Esophagus squamous epithelium (tissue), 5 donors: ENCODE measurements around the gene JPH3. TPM values are rescaled to one million over a fixed set of nuclear protein-coding genes. Genes with fewer than 3 reads are reported as not detected.

Source experiments
- DNase-seq: peaks from one replicate; lab custom pipeline; 2025; lab: John Stamatoyannopoulos, UW
- H3K27ac ChIP-seq, 4 donors: fragments of 200-600 bp; sonication (generic); one replicate each; pipeline ENCODE4 v1.5.1; 2016 to 2019; ENCODE audit warnings: mild to moderate bottlenecking in 1 of 4
- H3K27me3 ChIP-seq, 4 donors: fragments of 200-600 bp; sonication (generic); 1 replicate in 3 of 4; 2 replicates in 1 of 4; pipeline versions ENCODE4 v1.5.1 to v1.6.0; 2017 to 2021; ENCODE audit warnings: antibody characterized with exemption in 1 of 4
- H3K36me3 ChIP-seq, 3 donors: fragments of 200-600 bp; sonication (generic); one replicate each; pipeline ENCODE4 v1.5.1; 2016 to 2019
- H3K4me1 ChIP-seq, 3 donors: fragments of 200-600 bp; sonication (generic); one replicate each; pipeline ENCODE4 v1.5.1; 2017 to 2019
- H3K4me3 ChIP-seq, 4 donors: fragments of 200-600 bp; sonication (generic); 1 replicate in 3 of 4; 2 replicates in 1 of 4; pipeline ENCODE4 v1.5.1; 2016 to 2019; ENCODE audit warnings: mild to moderate bottlenecking in 2 of 4, moderate library complexity in 1 of 4
- H3K9me3 ChIP-seq, 3 donors: fragments of 200-600 bp; sonication (generic); one replicate each; pipeline ENCODE4 v1.5.1; 2016 to 2019
- POLR2A ChIP-seq, 4 donors: fragments of 450-650 bp; IDR thresholded peaks; one replicate each; pipeline ENCODE4 v1.6.1; 2017; ENCODE audit warnings: antibody characterized with exemption in 4 of 4, mild to moderate bottlenecking in 4 of 4, moderate library complexity in 3 of 4
- WGBS, 2 donors: methylation state at CpG; one replicate each; pipeline ENCODE4 v1.1.5; 2018; 5-methylcytosine and 5-hydroxymethylcytosine counted together
- intact Hi-C: fragments of 100-400 bp; cut with DNase I; formaldehyde crosslinking; loops from one replicate; pipeline ENCODE4 v1.15.0; 2022
- total RNA-seq, 4 donors: library from RNA; depleted of rRNA; stranded (reverse); fragments of >200 nt; gene quantifications; one replicate each; pipeline ENCODE4 v1.1.0, GENCODE V29; 2016
- TF ChIP-seq, protein P1 (sequence below), 6 experiments: fragments of 450-650 bp in 4 of 6; fragments of 200-600 bp in 2 of 6; sonication (generic) in 2 of 6; IDR thresholded peaks; one replicate each; pipeline ENCODE4 v1.5.1; 2016 to 2019; ENCODE audit warnings: antibody characterized with exemption in 6 of 6, mild to moderate bottlenecking in 4 of 6, moderate library complexity in 4 of 6
- donor health status: DM: yes; HTN: yes; CAD: no.

The JPH3 gene
- total RNA-seq, 4 donors from 2014 or later, result 0.29 to 0.76 (median 0.45) TPM; not detected in 1

DNA sequence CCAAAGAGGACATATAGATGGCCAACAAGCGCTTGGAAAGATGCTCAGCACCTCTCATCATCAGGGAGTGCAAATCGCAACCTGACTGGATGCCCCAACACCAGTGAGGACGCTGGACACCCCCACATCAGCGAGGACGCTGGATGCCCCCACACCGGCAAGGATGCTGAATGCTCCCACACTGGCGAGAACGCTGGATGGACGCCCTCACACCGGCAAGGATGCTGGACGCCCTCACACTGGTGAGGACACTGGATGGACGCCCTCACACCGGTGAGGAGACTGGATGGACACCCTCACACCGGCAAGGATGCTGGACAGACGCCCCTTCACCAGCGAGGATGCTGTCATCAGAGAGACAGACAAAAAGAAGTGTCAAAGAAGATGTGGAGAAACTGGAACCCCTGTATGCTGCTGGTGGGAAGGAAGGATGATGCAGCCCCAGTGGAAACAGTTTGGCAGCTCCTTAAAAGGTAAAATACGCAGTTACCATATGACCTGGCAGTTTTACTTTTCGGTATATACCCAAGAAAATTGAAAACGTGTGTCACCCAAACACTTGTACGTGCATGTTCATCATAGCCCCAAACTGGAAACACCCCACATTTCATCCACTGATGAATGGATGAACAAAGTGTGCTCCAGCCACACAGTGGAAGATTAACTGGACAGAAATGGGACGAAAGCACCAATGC lies 10.1 kb upstream of the JPH3 start:
- WGBS, 2 donors, result 68 to 72% methylated on average over 20 of the region's 21 CpGs
- intact Hi-C loops, result no loop called here
- H3K27ac ChIP-seq, result no peak overlapping the region

DNA sequence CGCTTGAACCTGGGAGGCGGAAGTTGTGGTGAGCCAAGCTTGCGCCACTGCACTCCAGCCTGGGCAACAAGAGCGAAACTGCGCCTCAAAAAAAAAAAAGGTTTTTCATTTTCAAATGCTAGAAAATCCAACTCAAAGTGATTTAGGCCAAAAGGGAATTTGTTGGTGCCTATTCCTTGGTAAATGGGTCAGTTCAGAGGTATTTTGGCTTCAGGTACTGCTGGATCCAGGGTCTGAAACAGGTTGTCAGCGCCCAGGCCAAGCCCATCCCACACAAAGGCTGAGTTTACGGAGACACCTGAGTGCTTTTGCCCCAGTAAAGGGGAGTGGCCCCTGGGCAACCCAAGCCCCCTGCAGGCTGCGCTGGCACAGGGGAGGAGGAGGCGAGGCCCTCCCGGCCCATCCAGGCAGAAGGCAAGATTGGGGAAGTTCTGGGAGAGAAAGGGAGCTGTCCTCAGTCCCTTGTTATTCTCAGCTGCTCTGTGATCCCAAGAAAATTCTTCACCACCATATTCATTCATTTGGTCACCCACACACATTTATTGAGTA lies 8.5 kb upstream of the JPH3 start:
- no peak for TF ChIP-seq POLR2A (IDR thresholded peaks at IDR 0.05)
- TF ChIP-seq, protein P1, sequence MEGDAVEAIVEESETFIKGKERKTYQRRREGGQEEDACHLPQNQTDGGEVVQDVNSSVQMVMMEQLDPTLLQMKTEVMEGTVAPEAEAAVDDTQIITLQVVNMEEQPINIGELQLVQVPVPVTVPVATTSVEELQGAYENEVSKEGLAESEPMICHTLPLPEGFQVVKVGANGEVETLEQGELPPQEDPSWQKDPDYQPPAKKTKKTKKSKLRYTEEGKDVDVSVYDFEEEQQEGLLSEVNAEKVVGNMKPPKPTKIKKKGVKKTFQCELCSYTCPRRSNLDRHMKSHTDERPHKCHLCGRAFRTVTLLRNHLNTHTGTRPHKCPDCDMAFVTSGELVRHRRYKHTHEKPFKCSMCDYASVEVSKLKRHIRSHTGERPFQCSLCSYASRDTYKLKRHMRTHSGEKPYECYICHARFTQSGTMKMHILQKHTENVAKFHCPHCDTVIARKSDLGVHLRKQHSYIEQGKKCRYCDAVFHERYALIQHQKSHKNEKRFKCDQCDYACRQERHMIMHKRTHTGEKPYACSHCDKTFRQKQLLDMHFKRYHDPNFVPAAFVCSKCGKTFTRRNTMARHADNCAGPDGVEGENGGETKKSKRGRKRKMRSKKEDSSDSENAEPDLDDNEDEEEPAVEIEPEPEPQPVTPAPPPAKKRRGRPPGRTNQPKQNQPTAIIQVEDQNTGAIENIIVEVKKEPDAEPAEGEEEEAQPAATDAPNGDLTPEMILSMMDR (IDR thresholded peaks at IDR 0.05), result no peak
- Histone ChIP-seq H3K4me1 (peaks cover 2 to 5% (median 3%) of the 10 kb centered on the region in 3 donors), H3K9me3 (peaks cover 0 to 2% (median 0%) of the 10 kb centered on the region in 3 donors), H3K27me3 (peaks cover 0 to 86% (median 0%) of the 10 kb centered on the region in 4 donors), H3K4me3 (no peak overlapping the region), H3K27ac (no peak overlapping the region), H3K36me3 (no peaks in the 10 kb centered on the region)
- no peak for DNase-seq
- 89 to 95% methylated on average over 8 to 9 of the region's 10 CpGs for WGBS, 2 donors
- intact Hi-C loops, result no loop called here

More for the DNA sequence above, 10.1 kb upstream of the JPH3 start:
- H3K27me3 ChIP-seq, result peaks cover 0 to 90% (median 0%) of the 10 kb centered on the region in 4 donors
- peaks cover 5 to 8% (median 5%) of the 10 kb centered on the region in 3 donors for H3K4me1 ChIP-seq
- DNase-seq, result no peak
- TF ChIP-seq POLR2A (IDR thresholded peaks at IDR 0.05), result no peak
- TF ChIP-seq, protein P1 (IDR thresholded peaks at IDR 0.05), result no peak
- H3K36me3 ChIP-seq, result no peaks in the 10 kb centered on the region
- no peak overlapping the region for H3K4me3 ChIP-seq
- H3K9me3 ChIP-seq, result no peaks in the 10 kb centered on the region

DNA sequence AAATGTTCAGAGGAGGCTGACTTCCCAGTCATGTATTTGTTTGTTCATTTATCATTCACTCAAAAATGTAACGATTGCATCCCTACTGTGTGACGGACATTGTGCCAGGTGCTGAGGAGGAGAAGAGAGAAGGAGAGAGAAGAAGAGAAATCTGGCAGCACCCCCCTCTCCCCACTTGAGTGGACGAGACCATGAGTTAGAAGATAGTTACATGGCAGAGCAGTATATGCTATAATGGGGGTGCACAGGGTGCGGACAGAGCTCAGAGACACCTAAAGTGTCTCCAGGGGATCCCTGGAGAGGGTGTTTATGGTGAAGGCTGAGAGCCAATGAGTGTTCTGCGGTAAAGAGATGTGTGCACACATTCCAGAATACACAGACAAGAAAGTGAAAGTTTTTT lies 6.6 kb upstream of the JPH3 start:
- 74 to 76% methylated on average over 5 of the region's 5 CpGs for WGBS, 2 donors
- Histone ChIP-seq H3K4me1 (no peaks in the 10 kb centered on the region), H3K36me3 (no peaks in the 10 kb centered on the region), H3K4me3 (no peak overlapping the region), H3K27ac (no peak overlapping the region), H3K27me3 (peaks cover 0 to 86% (median 2%) of the 10 kb centered on the region in 4 donors), H3K9me3 (peaks cover 0 to 8% (median 0%) of the 10 kb centered on the region in 3 donors)
- TF ChIP-seq POLR2A (IDR thresholded peaks at IDR 0.05), result no peak
- TF ChIP-seq, protein P1 (IDR thresholded peaks at IDR 0.05), result no peak
- intact Hi-C loops, result no loop called here
- no peak for DNase-seq

DNA sequence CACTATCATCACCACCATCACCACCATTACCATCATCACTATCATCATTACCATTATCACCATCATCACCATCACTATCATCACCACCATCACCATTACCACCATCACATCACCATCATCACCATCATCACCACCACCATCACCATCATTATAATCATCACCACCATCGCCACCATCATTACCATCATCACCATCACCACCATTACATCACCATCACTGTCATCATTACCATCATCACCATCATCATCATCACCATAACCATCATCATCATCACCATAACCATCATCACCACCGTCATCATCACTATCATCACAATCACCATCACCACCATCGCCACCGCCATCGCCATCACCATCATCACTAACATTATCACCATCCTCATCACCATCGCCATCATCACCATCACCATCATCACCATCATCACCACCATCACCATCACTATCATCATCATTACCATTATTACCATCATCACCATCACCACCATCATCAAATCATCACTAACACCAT lies 4.9 kb upstream of the JPH3 start:
- Histone ChIP-seq H3K36me3 (no peaks in the 10 kb centered on the region), H3K27me3 (peaks cover 0 to 85% (median 12%) of the 10 kb centered on the region in 4 donors), H3K4me1 (peaks cover 0 to 9% (median 4%) of the 10 kb centered on the region in 3 donors), H3K27ac (no peak overlapping the region), H3K9me3 (peaks cover 0 to 8% (median 0%) of the 10 kb centered on the region in 3 donors), H3K4me3 (no peak overlapping the region)
- no peak for DNase-seq
- intact Hi-C loops, result no loop called here
- TF ChIP-seq, protein P1 (IDR thresholded peaks at IDR 0.05), result no peak
- TF ChIP-seq POLR2A (IDR thresholded peaks at IDR 0.05), result no peak
- WGBS, 2 donors, result 87 to 97% methylated on average over 6 of the region's 6 CpGs

DNA sequence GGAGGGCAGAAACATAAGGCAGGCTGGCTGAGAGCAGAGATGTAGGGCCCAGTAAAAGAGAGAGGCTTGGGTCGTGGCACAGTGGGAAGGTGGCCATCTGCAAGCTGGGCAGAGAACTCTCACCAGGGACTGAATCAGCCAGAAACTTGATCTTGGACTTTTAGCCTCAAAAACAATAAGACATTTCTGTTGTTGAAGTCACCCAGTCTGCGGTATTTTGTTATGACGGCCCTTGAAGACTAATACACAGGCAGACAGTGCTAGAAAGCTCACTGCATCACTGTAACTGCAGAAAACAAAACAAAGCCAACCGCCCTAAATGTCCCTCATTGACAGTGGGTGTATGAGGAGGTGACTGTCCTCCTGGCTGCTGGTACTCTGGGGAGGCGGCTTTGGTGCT lies 3.9 kb upstream of the JPH3 start:
- intact Hi-C loops, result no loop called here
- Histone ChIP-seq H3K4me1 (peaks cover 4 to 17% (median 9%) of the 10 kb centered on the region in 3 donors), H3K4me3 (no peak overlapping the region), H3K27me3 (peaks cover 7 to 84% (median 17%) of the 10 kb centered on the region in 4 donors), H3K36me3 (no peaks in the 10 kb centered on the region), H3K9me3 (peaks cover 0 to 8% (median 0%) of the 10 kb centered on the region in 3 donors), H3K27ac (no peak overlapping the region)
- WGBS, 2 donors, result 70 to 71% methylated on average over 5 of the region's 5 CpGs
- no peak for TF ChIP-seq POLR2A (IDR thresholded peaks at IDR 0.05)
- TF ChIP-seq, protein P1 (IDR thresholded peaks at IDR 0.05), result no peak
- DNase-seq, result no peak
